SK-N-SH treated with all-trans-retinoic acid at 6 μM for 48 hours (cell line): ENCODE measurements around the gene CGN.

ENCODE experiments used
- ATAC-seq: fragments of 200-7000 bp; cut with Tn5 transposase; 3 replicates; pipeline ENCODE4 v1.9.1; 2020; ENCODE audit warnings: mild to moderate bottlenecking, moderate library complexity
- BACH2 ChIP-seq: fragments of 250-450 bp; sonication (Bioruptor Pico); IDR thresholded peaks from 2 replicates; pipeline ENCODE4 v1.9.0; 2021; ENCODE audit warnings: mild to moderate bottlenecking, borderline replicate concordance
- CSDC2 ChIP-seq: fragments of 250-450 bp; sonication (Bioruptor Pico); IDR thresholded peaks from 2 replicates; pipeline ENCODE4 v1.5.0; 2020; ENCODE audit warnings: mild to moderate bottlenecking, moderate library complexity
- ESRRG ChIP-seq: fragments of 250-450 bp; sonication (Bioruptor Pico); IDR thresholded peaks from 2 replicates; pipeline ENCODE4 v1.6.1; 2021; ENCODE audit warnings: mild to moderate bottlenecking
- GLIS3 ChIP-seq: fragments of 250-450 bp; sonication (Bioruptor Pico); IDR thresholded peaks from 2 replicates; pipeline ENCODE4 v1.5.0; 2020; ENCODE audit warnings: mild to moderate bottlenecking, moderate library complexity
- ISL1 ChIP-seq: fragments of 250-450 bp; sonication (Bioruptor Pico); IDR thresholded peaks from 2 replicates; pipeline ENCODE4 v2.1.2; 2022; ENCODE audit warnings: mild to moderate bottlenecking, moderate library complexity
- OSR1 ChIP-seq: fragments of 250-450 bp; sonication (Bioruptor Pico); IDR thresholded peaks from 2 replicates; pipeline ENCODE4 v1.8.0; 2022; ENCODE audit warnings: moderate library complexity, mild to moderate bottlenecking, inconsistent platforms
- RARB ChIP-seq: fragments of 250-450 bp; sonication (Bioruptor Pico); IDR thresholded peaks from 2 replicates; pipeline ENCODE4 v1.8.0; 2021; ENCODE audit warnings: mild to moderate bottlenecking, moderate library complexity
- SNAI2 ChIP-seq: fragments of 250-450 bp; sonication (Bioruptor Pico); IDR thresholded peaks from 2 replicates; pipeline ENCODE4 v1.5.0; 2020; ENCODE audit warnings: mild to moderate bottlenecking, moderate library complexity
- TCF4 ChIP-seq: fragments of 250-450 bp; sonication (Bioruptor Pico); IDR thresholded peaks from 2 replicates; pipeline ENCODE4 v1.8.0; 2021; ENCODE audit warnings: mild to moderate bottlenecking, moderate library complexity, borderline replicate concordance
- TOX ChIP-seq: fragments of 250-450 bp; sonication (Bioruptor Pico); IDR thresholded peaks from 2 replicates; pipeline ENCODE4 v1.8.0; 2021; ENCODE audit warnings: mild to moderate bottlenecking, moderate library complexity, borderline replicate concordance
- ZC3H10 ChIP-seq: fragments of 250-450 bp; sonication (Bioruptor Pico); IDR thresholded peaks from 2 replicates; pipeline ENCODE4 v1.5.1; 2021; ENCODE audit warnings: mild to moderate bottlenecking, moderate library complexity
- ZFP30 ChIP-seq: fragments of 450-650 bp; formaldehyde crosslinking; IDR thresholded peaks from 2 replicates; pipeline ENCODE4 v1.5.0; 2022; ENCODE audit warnings: mild to moderate bottlenecking, moderate library complexity
- ZNF565 ChIP-seq: fragments of 450-650 bp; formaldehyde crosslinking; conservative IDR thresholded peaks from 2 replicates; pipeline ENCODE4 v1.5.0; 2020; ENCODE audit warnings: low read depth, mild to moderate bottlenecking, moderate library complexity
- ZNF70 ChIP-seq: fragments of 450-650 bp; formaldehyde crosslinking; IDR thresholded peaks from 2 replicates; pipeline ENCODE4 v1.5.0; 2020; ENCODE audit warnings: mild to moderate bottlenecking, moderate library complexity
- ZNF8 ChIP-seq: fragments of 450-650 bp; formaldehyde crosslinking; IDR thresholded peaks from 2 replicates; pipeline ENCODE4 v1.5.0; 2020; ENCODE audit warnings: mild to moderate bottlenecking, moderate library complexity
- TF ChIP-seq, protein P1 (sequence below): fragments of 250-450 bp; sonication (Bioruptor Pico); IDR thresholded peaks from 2 replicates; pipeline ENCODE4 v1.5.1; 2020; ENCODE audit warnings: low read depth, mild to moderate bottlenecking, moderate library complexity
- TF ChIP-seq, protein P2 (sequence below): fragments of 250-450 bp; sonication (Bioruptor Pico); IDR thresholded peaks from 2 replicates; pipeline ENCODE4 v1.8.0; 2020; ENCODE audit warnings: mild to moderate bottlenecking, moderate library complexity, borderline replicate concordance
- TF ChIP-seq, protein P3 (sequence below): fragments of 250-450 bp; sonication (Bioruptor Pico); IDR thresholded peaks from 2 replicates; pipeline ENCODE4 v1.8.0; 2021; ENCODE audit warnings: low read depth, mild to moderate bottlenecking, moderate library complexity, borderline replicate concordance
- TF ChIP-seq, protein P4 (sequence below): fragments of 250-450 bp; sonication (Bioruptor Pico); IDR thresholded peaks from 2 replicates; pipeline ENCODE4 v1.5.0; 2020; ENCODE audit warnings: mild to moderate bottlenecking, moderate library complexity

Gene CGN

DNA sequence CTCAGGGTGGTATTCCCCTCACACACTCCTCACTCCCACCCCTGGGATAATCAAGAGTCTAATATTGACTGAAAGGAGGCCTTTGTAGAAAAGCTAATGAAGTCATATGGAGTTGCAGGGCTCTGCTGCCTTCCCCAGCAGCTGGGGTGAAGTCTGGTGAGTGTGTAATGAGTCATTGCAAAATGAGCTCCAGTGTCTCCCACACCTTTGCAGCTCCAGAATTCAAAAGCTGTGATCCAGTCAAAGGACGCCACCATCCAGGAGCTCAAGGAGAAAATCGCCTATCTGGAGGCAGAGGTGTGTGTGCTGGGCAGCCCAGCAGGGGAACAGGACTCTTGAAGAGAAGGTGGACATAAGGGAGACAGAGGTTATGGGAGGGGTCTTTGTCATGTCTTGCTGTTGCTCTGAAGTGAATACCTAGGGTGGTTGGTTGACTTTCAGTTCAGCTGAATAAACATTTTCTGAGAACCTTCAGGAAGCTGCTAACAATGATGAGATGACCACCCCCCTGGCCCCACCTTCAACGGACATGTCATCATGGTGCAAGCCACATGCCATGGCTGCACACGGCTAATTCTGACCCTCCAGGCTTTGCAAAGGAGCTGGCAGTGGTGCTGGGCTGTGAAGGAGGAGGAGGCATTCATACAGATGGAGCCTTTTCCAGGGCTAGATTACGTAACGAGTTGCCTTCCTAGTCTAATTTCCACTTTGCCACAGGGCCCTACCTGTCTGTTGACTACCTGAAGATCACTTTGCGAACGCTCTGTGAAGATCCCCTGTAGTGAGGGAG is 68.4 kb downstream of the CGN start (continued):
- TF ChIP-seq, protein P1, sequence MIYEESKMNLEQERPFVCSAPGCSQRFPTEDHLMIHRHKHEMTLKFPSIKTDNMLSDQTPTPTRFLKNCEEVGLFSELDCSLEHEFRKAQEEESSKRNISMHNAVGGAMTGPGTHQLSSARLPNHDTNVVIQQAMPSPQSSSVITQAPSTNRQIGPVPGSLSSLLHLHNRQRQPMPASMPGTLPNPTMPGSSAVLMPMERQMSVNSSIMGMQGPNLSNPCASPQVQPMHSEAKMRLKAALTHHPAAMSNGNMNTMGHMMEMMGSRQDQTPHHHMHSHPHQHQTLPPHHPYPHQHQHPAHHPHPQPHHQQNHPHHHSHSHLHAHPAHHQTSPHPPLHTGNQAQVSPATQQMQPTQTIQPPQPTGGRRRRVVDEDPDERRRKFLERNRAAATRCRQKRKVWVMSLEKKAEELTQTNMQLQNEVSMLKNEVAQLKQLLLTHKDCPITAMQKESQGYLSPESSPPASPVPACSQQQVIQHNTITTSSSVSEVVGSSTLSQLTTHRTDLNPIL: no peak
- TF ChIP-seq GLIS3: no peak
- no peak for TF ChIP-seq ESRRG (CRISPR knock-in tag)
- TF ChIP-seq, all 23 proteins: peak for 0

DNA sequence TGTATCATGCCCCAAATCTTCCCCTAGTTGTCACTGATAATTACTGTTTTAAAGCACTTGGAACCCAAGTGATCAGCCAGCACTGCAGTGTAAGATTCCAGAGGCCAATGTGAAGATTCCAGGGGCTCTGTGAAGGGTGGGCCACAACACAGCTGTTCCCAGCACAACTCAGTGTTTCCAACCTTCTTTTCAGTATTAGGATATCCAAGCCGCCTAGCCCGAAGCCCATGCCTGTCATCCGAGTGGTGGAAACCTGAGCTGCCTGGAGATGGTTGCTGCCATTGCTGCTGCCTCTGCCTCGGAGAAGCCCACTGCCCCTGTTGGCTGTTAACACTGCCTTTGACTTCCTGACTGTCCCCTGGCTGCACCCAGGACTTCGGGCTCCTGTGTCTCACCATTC is 70.3 kb downstream of the CGN start:
- ATAC-seq: no peak
- TF ChIP-seq, protein P1: no peak
- TF ChIP-seq ZFP30 (CRISPR knock-in tag) (no peak), ZNF70 (CRISPR knock-in tag) (no peak), SNAI2 (CRISPR knock-in tag) (no peak), ZC3H10 (CRISPR knock-in tag) (no peak), BACH2 (no peak), RARB (CRISPR knock-in tag) (no peak), TOX (CRISPR knock-in tag) (no peak), ZNF565 (CRISPR knock-in tag) (no peak), ISL1 (CRISPR knock-in tag) (no peak), ESRRG (CRISPR knock-in tag) (no peak), OSR1 (CRISPR knock-in tag) (no peak)
- TF ChIP-seq, protein P2, sequence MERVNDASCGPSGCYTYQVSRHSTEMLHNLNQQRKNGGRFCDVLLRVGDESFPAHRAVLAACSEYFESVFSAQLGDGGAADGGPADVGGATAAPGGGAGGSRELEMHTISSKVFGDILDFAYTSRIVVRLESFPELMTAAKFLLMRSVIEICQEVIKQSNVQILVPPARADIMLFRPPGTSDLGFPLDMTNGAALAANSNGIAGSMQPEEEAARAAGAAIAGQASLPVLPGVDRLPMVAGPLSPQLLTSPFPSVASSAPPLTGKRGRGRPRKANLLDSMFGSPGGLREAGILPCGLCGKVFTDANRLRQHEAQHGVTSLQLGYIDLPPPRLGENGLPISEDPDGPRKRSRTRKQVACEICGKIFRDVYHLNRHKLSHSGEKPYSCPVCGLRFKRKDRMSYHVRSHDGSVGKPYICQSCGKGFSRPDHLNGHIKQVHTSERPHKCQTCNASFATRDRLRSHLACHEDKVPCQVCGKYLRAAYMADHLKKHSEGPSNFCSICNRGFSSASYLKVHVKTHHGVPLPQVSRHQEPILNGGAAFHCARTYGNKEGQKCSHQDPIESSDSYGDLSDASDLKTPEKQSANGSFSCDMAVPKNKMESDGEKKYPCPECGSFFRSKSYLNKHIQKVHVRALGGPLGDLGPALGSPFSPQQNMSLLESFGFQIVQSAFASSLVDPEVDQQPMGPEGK (CRISPR knock-in tag): no peak
- TF ChIP-seq, protein P3, sequence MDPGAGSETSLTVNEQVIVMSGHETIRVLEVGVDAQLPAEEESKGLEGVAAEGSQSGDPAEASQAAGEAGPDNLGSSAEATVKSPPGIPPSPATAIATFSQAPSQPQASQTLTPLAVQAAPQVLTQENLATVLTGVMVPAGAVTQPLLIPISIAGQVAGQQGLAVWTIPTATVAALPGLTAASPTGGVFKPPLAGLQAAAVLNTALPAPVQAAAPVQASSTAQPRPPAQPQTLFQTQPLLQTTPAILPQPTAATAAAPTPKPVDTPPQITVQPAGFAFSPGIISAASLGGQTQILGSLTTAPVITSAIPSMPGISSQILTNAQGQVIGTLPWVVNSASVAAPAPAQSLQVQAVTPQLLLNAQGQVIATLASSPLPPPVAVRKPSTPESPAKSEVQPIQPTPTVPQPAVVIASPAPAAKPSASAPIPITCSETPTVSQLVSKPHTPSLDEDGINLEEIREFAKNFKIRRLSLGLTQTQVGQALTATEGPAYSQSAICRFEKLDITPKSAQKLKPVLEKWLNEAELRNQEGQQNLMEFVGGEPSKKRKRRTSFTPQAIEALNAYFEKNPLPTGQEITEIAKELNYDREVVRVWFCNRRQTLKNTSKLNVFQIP: no peak
- TF ChIP-seq, protein P4, sequence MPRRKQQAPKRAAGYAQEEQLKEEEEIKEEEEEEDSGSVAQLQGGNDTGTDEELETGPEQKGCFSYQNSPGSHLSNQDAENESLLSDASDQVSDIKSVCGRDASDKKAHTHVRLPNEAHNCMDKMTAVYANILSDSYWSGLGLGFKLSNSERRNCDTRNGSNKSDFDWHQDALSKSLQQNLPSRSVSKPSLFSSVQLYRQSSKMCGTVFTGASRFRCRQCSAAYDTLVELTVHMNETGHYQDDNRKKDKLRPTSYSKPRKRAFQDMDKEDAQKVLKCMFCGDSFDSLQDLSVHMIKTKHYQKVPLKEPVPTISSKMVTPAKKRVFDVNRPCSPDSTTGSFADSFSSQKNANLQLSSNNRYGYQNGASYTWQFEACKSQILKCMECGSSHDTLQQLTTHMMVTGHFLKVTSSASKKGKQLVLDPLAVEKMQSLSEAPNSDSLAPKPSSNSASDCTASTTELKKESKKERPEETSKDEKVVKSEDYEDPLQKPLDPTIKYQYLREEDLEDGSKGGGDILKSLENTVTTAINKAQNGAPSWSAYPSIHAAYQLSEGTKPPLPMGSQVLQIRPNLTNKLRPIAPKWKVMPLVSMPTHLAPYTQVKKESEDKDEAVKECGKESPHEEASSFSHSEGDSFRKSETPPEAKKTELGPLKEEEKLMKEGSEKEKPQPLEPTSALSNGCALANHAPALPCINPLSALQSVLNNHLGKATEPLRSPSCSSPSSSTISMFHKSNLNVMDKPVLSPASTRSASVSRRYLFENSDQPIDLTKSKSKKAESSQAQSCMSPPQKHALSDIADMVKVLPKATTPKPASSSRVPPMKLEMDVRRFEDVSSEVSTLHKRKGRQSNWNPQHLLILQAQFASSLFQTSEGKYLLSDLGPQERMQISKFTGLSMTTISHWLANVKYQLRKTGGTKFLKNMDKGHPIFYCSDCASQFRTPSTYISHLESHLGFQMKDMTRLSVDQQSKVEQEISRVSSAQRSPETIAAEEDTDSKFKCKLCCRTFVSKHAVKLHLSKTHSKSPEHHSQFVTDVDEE: no peak

DNA sequence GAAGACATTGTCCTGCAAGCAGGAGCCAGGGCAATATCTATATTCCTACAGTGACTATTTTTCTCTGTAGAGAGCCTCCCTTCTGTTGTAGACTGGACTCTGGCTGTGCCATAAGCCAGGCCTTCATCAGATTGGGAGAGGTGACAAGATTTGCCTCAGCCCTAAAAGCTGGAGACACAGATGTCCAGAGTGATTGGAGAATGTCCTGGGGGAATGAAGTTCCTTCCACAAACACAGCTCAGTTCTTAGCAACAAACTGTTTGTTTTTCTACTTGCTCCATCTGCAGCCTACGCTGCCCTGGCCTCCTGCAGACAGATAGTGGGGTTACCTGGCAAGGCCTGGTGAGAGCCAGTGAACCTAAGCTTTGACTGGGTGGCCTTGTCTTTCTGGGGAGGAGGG is 70.7 kb downstream of the CGN start:
- ATAC-seq: no peak
- TF ChIP-seq CSDC2 (CRISPR knock-in tag) (no peak), ISL1 (CRISPR knock-in tag) (no peak), SNAI2 (CRISPR knock-in tag) (no peak), ZC3H10 (CRISPR knock-in tag) (no peak), ZFP30 (CRISPR knock-in tag) (no peak), ZNF8 (CRISPR knock-in tag) (no peak), ZNF565 (CRISPR knock-in tag) (no peak), TCF4 (no peak), RARB (CRISPR knock-in tag) (no peak), ZNF70 (CRISPR knock-in tag) (no peak), BACH2 (no peak)
- TF ChIP-seq, protein P4: no peak
- TF ChIP-seq, protein P2 (CRISPR knock-in tag): no peak
- TF ChIP-seq, protein P3: no peak
